Sigmoid colon (tissue), 4 donors: ENCODE results near the gene CELA2B.
"Not testable (repeated sequence)": the region's sequence is repeated elsewhere in the genome, so short reads cannot be mapped to it uniquely, and the experiment has no call there.

Experiments
- EP300 ChIP-seq, 4 donors: sonication (generic); formaldehyde crosslinking; IDR thresholded peaks; one replicate each; pipeline ENCODE4 v1.6.1; 2017; ENCODE audit warnings: antibody characterized with exemption in 4 of 4
- TF ChIP-seq, protein P1 (sequence below), 4 experiments: fragments of 450-650 bp in 3 of 4; fragments of 200-600 bp in 1 of 4; IDR thresholded peaks; one replicate each; pipeline ENCODE4 v1.5.1; 2016 to 2019; ENCODE audit warnings: antibody characterized with exemption in 4 of 4, mild to moderate bottlenecking in 3 of 4, moderate library complexity in 2 of 4

DNA sequence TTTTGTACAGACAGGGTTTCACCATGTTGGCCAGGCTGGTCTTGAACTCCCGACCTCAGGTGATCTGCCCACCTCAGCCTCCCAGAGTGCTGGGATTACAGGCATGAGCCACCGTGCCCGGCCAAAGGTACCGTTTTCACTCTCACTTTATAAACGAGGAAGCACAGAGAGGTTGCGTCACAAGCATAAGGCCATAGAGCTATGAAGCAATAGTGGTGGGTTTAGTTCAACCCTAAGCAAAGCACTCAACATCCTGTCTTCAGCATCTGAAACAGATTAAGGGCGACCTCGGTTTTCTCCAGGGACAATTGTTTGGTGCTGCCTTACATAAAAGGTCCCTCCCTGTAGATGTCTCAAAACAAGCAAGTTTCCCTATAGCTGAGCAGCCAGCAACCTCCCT, 41.2 kb upstream of the CELA2B start:
- TF ChIP-seq, protein P1, sequence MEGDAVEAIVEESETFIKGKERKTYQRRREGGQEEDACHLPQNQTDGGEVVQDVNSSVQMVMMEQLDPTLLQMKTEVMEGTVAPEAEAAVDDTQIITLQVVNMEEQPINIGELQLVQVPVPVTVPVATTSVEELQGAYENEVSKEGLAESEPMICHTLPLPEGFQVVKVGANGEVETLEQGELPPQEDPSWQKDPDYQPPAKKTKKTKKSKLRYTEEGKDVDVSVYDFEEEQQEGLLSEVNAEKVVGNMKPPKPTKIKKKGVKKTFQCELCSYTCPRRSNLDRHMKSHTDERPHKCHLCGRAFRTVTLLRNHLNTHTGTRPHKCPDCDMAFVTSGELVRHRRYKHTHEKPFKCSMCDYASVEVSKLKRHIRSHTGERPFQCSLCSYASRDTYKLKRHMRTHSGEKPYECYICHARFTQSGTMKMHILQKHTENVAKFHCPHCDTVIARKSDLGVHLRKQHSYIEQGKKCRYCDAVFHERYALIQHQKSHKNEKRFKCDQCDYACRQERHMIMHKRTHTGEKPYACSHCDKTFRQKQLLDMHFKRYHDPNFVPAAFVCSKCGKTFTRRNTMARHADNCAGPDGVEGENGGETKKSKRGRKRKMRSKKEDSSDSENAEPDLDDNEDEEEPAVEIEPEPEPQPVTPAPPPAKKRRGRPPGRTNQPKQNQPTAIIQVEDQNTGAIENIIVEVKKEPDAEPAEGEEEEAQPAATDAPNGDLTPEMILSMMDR (IDR thresholded peaks at IDR 0.05) = not testable (repeated sequence)
- TF ChIP-seq EP300 (IDR thresholded peaks at IDR 0.05) = not testable (repeated sequence)
